ENCODE measurements around the gene WDR1. TPM values are rescaled to one million over a fixed set of nuclear protein-coding genes. Genes with fewer than 3 reads are reported as not detected.
A peak's percentile ranks its signal among the peaks of the same experiment; 100 is the strongest.

WDR1 gene
- total RNA-seq, 1 experiment from 2014 or later = 237 TPM

DNA sequence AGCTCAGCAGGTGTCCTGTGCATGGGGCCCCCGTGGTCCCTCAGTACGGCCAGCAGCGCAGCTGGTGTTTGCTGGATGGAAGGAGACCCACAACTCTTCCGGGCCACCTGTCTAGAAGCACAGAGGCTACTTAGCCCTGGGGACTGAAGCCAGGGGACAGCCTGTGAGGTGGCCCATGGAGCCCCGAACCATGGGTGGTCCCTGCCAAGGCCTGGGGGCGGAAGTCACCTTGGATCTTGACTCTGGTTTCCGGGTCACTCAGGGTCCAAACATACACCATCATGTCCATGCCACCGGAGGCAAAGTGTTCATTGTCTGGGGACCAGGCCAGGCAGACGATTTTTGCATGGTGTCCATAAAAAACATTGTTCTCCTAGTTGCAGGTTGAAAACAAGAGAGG is 39.5 kb downstream of the WDR1 start:
- Histone ChIP-seq H3K36me3 (peaks cover 39% of the 10 kb centered on the region), H3K4me3 (no peak overlapping the region), H3K27me3 (no peaks in the 10 kb centered on the region), H3K9me3 (no peaks in the 10 kb centered on the region)
- no peak for DNase-seq

DNA sequence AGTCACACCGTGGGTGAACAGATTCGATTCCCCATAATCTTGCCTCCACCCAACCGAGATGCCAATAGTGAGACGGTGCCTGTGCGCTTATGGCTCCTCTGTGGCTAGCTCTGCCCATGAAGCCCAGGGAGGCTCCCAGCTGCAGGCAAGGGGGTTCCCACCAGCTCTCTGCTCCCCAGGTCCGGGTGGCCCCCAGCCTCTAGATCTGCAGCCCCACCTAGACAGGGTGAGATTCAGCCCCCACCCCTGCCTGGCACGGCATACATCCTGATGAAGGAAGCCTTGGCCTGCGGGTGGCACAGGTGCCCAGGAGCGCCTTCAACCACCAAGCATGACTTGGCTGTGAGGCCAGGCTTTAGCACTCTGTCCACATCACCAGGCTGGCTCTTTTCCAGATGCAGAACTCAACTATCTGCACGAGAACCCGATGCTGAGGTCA is 40.6 kb downstream of the WDR1 start:
- peaks cover 39% of the 10 kb centered on the region for H3K36me3 ChIP-seq
- no peak for DNase-seq

DNA sequence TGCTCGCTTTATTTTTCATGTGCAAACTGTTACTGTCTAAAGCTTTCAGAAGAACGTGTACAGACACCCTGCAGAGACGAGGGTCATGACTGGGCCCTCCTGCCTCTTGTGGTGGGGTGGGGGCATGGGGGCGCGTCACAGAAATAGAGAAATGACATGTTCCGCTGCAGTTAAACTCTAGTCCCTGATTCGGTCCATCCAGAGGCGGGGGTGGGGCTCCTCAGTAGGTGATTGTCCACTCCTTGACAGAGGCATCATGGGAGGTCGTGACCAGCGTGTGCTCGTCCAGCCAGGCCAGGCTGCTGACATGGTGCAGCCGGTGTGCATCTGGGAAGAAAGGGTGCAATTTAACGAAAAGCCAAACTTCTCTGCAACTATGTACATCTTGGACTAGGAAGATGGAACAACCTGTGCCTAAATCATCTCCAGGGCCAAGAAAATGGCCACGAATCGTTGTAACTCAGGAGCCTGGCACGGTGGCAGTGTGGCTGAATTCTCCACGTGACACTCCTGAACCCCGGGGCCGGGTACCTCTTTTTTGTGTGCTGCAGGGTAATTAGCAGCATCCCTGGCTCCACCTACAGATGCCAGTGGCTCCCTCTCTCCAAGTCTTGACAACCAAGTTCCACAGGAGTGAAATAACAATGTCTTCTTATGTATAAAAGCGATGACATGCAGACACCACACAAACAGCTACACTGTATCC is 41.3 kb downstream of the WDR1 start:
- Histone ChIP-seq H3K27me3 (no peaks in the 10 kb centered on the region), H3K9me3 (no peaks in the 10 kb centered on the region), H3K4me3 (no peak overlapping the region), H3K36me3 (peaks cover 34% of the 10 kb centered on the region)
- DNase-seq = no peak

More for the DNA sequence above, 40.6 kb downstream of the WDR1 start:
- H3K9me3 ChIP-seq = no peaks in the 10 kb centered on the region
- no peaks in the 10 kb centered on the region for H3K27me3 ChIP-seq
- no peak overlapping the region for H3K4me3 ChIP-seq

DNA sequence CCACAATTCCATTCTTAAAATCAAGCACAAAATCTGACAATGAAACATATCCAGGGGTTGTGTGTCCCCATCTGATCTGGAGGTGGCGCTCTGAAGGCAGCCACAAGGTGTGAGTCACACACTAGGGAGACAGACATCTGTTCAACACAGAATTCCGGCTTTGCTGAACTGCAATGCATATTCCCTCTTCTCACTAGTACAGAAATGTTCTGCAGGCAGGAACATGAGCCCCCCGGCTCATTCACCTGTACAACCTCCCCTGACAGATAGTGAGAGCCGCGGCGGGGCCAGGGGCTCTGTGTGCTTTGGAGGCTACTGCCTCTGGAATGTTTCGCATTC is 41.9 kb downstream of the WDR1 start:
- Histone ChIP-seq H3K27me3 (no peaks in the 10 kb centered on the region), H3K4me3 (no peak overlapping the region), H3K9me3 (no peaks in the 10 kb centered on the region), H3K36me3 (peaks cover 34% of the 10 kb centered on the region)
- peak; percentile 33 for DNase-seq

DNA sequence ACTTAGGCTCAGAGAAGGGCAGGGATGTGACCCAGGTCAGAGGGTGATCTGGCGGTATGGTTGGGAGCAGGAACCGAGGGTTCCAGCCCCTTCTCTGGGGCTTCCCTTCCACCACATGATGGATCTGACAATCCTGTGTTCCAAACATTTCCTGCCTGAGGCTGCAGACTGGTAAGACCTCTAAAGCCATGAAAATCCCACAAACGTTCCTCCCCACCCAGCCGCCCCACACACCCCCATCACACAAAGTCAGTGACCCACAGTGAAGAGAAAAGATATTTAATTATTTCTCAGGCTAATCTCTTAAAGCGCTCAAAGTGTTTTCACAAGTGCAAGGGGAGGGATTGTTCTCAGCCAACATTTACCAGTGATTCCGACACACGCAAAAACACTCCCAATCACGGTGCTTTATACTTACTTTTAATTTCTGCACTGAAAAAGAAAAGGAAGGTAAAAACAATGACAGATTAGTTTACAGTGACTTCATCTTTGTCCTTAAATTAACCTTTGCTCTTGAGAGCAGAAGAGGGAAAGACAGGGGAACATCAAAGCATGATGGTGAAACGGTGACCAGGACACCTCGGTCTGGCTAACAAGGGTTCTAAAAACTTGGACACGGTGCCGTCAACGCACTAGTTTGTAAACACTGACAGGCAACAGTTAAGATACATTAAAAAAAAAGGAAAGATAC is 42.4 kb downstream of the WDR1 start:
- no peak for DNase-seq
- H3K4me3 ChIP-seq = no peak overlapping the region
- H3K9me3 ChIP-seq = no peaks in the 10 kb centered on the region
- peaks cover 34% of the 10 kb centered on the region for H3K36me3 ChIP-seq
- no peaks in the 10 kb centered on the region for H3K27me3 ChIP-seq

DNA sequence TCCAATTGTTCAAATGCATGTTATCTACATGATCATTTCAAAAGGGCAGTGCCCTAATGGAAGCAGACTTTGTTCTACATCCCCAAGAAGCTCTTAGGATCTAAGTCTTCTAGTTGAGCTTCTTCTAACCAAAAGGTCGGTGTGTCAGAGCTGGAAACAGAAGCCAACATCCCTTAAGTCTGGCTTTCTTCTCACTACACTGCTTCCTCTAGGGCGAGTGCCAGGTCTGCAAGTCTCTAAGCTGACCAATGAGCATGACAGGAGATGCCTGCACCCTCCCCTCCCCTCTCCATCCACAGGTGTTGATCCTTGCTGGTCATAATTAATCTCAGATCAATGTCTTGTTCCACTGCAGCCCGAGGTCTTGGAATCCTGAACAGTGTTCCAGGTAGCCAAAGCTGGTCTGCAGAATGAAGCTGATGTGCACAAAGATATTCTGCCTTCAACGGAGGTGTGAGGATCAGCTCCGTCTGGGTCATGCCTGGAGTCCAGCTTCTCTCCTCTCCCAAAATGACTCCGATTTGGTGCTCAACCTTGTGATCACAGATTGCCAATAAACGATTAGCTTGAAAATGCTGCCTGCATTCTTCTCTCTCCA is 44.1 kb downstream of the WDR1 start:
- DNase-seq = no peak
- H3K9me3 ChIP-seq = no peaks in the 10 kb centered on the region
- H3K4me3 ChIP-seq = no peak overlapping the region
- H3K36me3 ChIP-seq = peaks cover 30% of the 10 kb centered on the region
- no peaks in the 10 kb centered on the region for H3K27me3 ChIP-seq

DNA sequence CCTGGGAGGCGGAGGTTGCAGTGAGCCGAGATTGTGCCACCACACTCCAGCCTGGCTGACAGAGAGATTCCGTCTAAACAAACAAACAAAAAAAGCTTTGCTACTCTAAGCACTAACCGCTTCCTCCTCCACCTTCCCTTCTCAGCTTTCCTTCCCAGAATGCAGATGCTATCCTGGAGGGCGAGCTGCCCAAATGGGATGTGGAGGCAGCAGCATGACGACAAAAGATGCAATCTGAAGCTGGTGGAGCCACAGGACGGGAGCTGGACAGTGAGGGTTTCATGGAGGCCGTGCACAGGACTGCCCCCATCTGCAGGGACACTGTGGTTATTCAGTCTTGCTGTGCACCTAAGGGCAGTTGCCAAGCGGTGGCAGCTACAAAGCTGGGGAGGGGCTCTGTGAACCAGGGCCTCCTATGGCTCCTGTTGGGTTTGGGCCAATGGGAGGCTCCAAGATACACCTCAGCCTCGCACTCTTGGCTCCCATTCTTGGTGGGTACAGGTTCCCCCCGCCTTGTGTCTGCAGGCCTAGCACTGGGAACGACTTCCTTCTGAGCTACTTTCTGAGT is 47.4 kb downstream of the WDR1 start:
- no peaks in the 10 kb centered on the region for H3K27me3 ChIP-seq
- no peaks in the 10 kb centered on the region for H3K9me3 ChIP-seq
- peaks cover 15% of the 10 kb centered on the region for H3K36me3 ChIP-seq
- no peak overlapping the region for H3K4me3 ChIP-seq
- DNase-seq = no peak

DNA sequence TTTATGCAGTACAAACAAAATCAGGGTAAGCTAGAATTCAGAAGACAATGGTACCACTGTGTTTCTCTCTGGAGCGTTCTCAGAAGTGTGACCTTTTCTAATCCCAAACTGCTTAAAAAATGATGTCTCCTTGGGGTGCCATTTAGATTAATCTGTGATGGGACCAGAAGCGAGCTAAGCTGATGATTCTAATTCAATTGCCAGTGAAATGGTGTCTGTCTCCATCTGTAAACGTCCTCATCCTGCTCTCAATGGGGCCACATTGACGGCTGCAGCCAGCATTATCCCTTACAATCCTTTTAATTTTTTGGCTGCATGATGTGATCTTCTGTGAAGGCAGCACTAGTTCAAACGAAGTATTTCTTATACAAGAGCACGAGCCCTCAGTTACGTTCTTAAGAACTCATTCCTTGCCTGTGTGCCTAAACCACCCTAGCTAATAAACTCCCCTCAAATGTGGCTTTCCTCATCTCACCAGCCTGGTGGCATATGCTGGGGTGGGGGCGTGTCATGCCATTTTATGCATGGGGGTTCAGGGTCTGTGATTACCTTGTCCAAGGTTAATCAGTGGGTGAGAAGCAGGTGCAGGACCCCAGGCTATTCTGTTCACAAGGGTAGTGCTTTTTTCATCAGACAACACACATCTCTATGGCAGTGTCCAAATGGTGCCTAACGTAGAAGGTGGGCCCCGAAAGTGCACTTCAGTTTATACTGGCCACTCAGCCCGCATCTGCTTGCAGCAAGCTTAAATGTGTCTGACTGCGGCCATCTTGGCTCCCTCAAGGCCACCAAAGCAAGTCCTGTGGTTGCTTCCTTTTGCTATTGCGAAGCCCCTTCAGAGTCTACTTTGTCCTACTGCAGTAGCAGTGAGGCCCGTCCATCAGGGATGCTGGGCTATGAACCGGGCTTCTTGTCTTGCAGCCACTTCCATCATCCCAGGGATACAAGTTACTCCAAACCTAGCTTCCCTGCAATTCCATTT is 49.6 kb downstream of the WDR1 start:
- DNase-seq = no peak
- Histone ChIP-seq H3K4me3 (no peak overlapping the region), H3K27me3 (no peaks in the 10 kb centered on the region), H3K36me3 (no peaks in the 10 kb centered on the region; the same call in 1 of the 2 replicates), H3K9me3 (no peaks in the 10 kb centered on the region)

DNA sequence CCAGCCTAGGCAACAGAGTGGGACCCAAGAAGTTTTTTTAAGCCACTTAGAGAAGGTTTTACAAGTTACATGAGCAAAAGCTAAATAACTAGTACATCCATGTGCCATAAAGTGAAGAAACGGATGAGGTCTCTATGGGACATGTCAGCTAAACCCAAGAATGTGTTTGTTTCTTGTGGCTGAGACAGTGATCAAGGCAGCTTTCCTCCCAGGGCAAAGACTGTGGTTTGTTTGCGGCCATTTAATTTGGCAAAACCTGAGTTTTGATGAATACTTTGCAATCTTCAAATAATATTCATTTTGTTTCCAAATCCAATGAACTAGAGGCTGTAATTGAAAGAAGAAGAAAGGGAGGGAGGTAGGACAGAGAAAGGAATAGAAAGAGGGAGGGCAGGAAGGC is 50.4 kb downstream of the WDR1 start:
- Histone ChIP-seq H3K9me3 (no peaks in the 10 kb centered on the region), H3K27me3 (no peaks in the 10 kb centered on the region), H3K36me3 (no peaks in the 10 kb centered on the region; the same call in 1 of the 2 replicates), H3K4me3 (no peak overlapping the region)
- no peak for DNase-seq

DNA sequence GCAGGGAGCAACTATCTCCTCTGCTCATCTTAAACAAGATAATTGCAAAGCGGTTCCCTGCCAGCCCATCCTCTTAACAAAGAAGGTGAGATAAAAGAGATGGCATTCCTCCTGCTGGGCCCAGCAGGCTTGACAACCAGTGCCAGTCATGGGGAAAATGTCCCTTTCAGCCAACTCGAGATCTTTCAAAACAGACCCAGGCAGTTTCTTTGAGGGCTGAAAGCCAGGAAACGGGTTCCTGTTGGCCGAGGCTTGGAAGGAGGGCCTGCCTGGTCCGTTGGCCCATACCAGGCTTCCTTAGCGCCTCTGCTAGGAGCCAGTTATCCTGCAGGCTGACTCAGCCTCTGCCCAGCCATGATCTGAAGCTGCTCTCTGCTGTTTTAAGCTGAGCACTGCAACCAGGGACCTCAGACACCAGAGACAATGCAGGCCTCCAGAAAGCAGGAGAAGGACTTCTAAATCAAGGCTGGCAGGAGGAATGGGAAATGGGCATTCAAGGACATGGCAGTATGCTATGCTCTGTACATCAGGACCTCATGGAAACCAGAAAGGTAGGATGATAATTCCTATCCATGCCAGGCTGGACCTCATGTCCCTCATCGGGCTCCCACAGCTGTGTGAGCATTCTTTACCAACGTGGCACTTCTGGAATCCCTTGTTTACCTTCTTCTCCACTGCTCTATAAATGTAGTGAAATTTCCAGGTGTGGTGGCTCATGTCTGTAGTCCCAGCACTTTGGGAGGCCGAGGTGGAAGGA is 52.9 kb downstream of the WDR1 start:
- DNase-seq = peak; percentile 53
- Histone ChIP-seq H3K27me3 (no peaks in the 10 kb centered on the region), H3K9me3 (no peaks in the 10 kb centered on the region), H3K36me3 (no peaks in the 10 kb centered on the region), H3K4me3 (no peak overlapping the region)

DNA sequence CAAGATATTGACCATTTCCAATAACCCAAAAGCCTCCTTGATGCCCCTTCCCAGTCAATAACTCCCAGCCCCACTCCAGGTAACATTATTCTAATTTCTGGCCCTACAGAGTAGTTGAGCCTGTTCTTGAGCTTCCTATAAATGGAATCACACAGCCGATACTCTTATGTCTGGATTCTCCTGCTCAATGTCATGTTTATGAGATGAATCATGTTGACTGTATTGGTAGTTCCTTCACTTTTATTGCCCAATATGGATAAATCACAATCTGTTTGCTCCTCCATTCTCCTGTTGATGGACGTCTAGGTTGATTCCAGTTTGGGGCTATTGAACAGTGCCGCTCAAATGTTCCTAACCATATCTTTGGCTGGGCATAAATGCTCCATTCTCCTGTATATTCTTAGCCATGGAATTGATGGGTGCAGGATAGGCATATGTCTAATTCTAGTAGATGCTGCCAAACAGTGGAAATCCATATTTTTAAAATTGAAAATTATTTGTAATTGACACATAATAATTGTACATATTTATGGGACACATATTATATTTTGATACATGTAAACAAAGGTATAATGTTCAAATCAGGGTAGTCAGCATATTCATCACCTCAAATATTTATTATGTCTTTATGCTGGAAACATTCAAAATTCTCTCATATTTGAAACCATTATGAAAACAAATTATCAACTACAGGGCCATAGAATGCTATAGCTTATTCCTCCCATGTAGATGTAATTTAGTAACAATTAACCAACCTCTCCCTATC is 54.8 kb downstream of the WDR1 start:
- no peak for DNase-seq
- Histone ChIP-seq H3K9me3 (no peaks in the 10 kb centered on the region), H3K27me3 (no peaks in the 10 kb centered on the region)

DNA sequence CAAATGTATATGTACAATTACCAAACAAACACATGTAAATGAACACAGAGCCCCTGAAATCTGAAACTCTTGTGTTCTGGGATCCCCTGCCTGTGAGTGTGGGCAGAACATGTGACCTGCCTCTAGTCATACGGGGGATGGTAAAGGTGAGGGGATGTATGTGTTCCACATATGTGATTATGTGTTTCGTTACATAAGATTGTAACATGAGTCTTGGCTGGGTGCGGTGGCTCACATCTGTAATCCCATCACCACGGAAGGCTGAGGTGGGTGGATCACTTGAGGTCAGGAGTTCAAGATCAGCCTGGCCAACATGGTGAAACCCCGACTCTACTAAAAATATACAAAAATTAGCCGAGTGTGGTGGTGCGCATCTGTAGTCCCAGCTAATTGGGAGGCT is 58.2 kb downstream of the WDR1 start:
- no peaks in the 10 kb centered on the region for H3K9me3 ChIP-seq
- no peak overlapping the region for H3K4me3 ChIP-seq
- no peaks in the 10 kb centered on the region for H3K27me3 ChIP-seq
- DNase-seq = no peak
- no peaks in the 10 kb centered on the region for H3K36me3 ChIP-seq

More for the DNA sequence above, 54.8 kb downstream of the WDR1 start:
- no peaks in the 10 kb centered on the region for H3K36me3 ChIP-seq
- H3K4me3 ChIP-seq = no peak overlapping the region

DNA sequence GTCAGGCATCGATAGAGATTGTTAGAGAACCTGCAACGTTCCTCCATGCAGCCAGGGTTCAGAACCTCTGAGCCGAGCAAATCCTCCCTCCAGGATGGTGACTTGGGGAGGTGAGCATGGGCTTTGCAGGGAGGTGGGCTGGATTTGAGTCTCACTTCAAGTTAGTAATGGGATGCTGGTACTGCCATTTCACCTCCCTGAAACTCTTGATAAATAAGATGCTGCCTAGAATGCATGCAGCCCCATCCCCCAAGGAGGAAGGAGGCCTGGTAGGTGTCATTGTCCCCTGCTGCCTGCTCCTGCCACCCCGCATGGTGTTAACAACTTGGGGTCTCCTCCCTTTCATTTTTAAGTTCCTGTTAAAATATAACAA is 59.6 kb downstream of the WDR1 start:
- Histone ChIP-seq H3K36me3 (no peaks in the 10 kb centered on the region), H3K27me3 (no peaks in the 10 kb centered on the region), H3K4me3 (no peak overlapping the region), H3K9me3 (no peaks in the 10 kb centered on the region)
- DNase-seq = no peak

DNA sequence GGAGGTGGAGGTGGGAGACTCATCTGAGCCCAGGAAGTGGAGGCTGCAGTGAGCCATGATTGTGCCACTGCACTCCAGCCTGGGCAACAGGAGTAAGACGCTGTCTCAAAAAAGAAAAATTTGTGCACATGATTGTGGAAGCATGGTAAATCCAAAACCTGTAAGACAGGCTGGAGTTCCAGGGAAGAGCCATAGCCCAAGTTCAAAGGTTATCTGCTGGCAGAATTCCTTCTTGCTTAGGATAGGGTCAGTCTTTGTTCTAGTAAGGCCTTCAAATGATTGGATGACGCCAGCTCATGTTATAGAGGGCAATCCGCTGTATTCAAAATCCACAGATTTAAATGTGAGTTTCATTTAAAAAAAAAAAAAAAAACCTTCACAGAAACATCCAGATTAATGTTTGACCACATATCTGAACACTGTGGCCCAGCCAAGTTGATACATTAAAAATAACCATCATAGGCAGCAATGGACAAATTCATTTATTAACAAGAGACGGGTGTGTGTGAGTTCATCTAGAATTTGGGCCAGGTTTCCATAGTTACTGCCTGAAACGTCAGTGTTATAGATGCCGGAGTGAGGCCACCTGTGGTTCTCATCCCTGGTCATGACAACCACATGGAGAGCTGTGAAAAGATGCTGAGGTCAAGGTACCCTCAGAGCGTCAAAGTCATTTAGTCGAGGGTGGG is 60.1 kb downstream of the WDR1 start:
- Histone ChIP-seq H3K27me3 (no peaks in the 10 kb centered on the region), H3K9me3 (no peaks in the 10 kb centered on the region), H3K4me3 (no peak overlapping the region), H3K36me3 (no peaks in the 10 kb centered on the region)
- DNase-seq = no peak

DNA sequence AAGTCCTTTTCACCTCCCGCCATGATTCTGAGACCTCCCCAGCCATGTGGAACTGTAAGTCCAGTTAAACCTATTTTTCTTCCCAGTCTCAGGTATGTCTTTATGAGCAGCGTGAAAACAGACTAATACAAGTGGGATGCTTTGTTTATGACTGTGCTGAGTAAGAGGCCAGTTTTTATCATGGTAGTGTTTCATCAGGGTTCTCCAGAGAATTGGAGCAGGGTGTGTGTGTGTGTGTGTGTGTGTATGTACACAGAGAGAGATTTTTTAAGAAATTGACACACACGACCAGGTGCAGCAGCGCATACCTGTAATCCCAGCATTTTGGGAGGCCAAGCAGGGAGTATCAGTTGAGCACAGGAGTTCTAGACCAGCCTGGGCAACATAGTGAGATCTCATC is 60.7 kb downstream of the WDR1 start:
- DNase-seq = no peak
- H3K27me3 ChIP-seq = no peaks in the 10 kb centered on the region
- H3K9me3 ChIP-seq = no peaks in the 10 kb centered on the region
- no peaks in the 10 kb centered on the region for H3K36me3 ChIP-seq
- H3K4me3 ChIP-seq = no peak overlapping the region

Data from MG63 (cell line).